Measurements from ENCODE around the gene CARS1.

The CARS1 gene

GRCh38 chr11:3052567-3052966 lies 4.7 kb downstream of the CARS1 start:
- Mint-ChIP-seq H3K9me3 (no peaks in the 10 kb centered on the region), H3K4me1 (peaks cover 47% of the 10 kb centered on the region), H3K36me3 (peaks cover 4% of the 10 kb centered on the region), H3K27ac (no peak overlapping the region), H3K27me3 (no peaks in the 10 kb centered on the region), H3K4me3 (peak overlapping the region; percentile 30)

- no peak overlapping the region for H3K27ac Mint-ChIP-seq
- H3K4me3 Mint-ChIP-seq = no peak overlapping the region
- H3K27me3 Mint-ChIP-seq = no peaks in the 10 kb centered on the region
- H3K36me3 Mint-ChIP-seq = peaks cover 4% of the 10 kb centered on the region
- H3K4me1 Mint-ChIP-seq = peaks cover 43% of the 10 kb centered on the region
- no peaks in the 10 kb centered on the region for H3K9me3 Mint-ChIP-seq
Measured at GRCh38 chr11:3052109-3052479, 5.1 kb downstream of the CARS1 start.

- no peak overlapping the region for H3K4me3 Mint-ChIP-seq
- no peaks in the 10 kb centered on the region for H3K9me3 Mint-ChIP-seq
- peaks cover 43% of the 10 kb centered on the region for H3K4me1 Mint-ChIP-seq
- no peaks in the 10 kb centered on the region for H3K27me3 Mint-ChIP-seq
- no peak overlapping the region for H3K27ac Mint-ChIP-seq
- H3K36me3 Mint-ChIP-seq = peaks cover 4% of the 10 kb centered on the region
Measured at GRCh38 chr11:3051196-3052108, 5.8 kb downstream of the CARS1 start.

GRCh38 chr11:3050386-3051195 lies 6.6 kb downstream of the CARS1 start:
- Mint-ChIP-seq H3K9me3 (no peaks in the 10 kb centered on the region), H3K27ac (no peak overlapping the region), H3K27me3 (no peaks in the 10 kb centered on the region), H3K36me3 (peaks cover 4% of the 10 kb centered on the region), H3K4me1 (peaks cover 37% of the 10 kb centered on the region), H3K4me3 (no peak overlapping the region)

- Mint-ChIP-seq H3K27me3 (no peaks in the 10 kb centered on the region), H3K36me3 (peaks cover 4% of the 10 kb centered on the region), H3K27ac (no peak overlapping the region), H3K4me3 (no peak overlapping the region), H3K4me1 (peaks cover 28% of the 10 kb centered on the region), H3K9me3 (no peaks in the 10 kb centered on the region)
Measured at GRCh38 chr11:3049430-3050243, 7.6 kb downstream of the CARS1 start.

- no peaks in the 10 kb centered on the region for H3K9me3 Mint-ChIP-seq
- no peak overlapping the region for H3K4me3 Mint-ChIP-seq
- H3K27ac Mint-ChIP-seq = no peak overlapping the region
- H3K36me3 Mint-ChIP-seq = peaks cover 4% of the 10 kb centered on the region
- H3K4me1 Mint-ChIP-seq = peaks cover 24% of the 10 kb centered on the region
- no peaks in the 10 kb centered on the region for H3K27me3 Mint-ChIP-seq
Measured at GRCh38 chr11:3047637-3048036, 9.6 kb downstream of the CARS1 start.

GRCh38 chr11:3046641-3047040 lies 10.6 kb downstream of the CARS1 start:
- Mint-ChIP-seq H3K4me1 (peaks cover 22% of the 10 kb centered on the region), H3K27me3 (no peaks in the 10 kb centered on the region), H3K27ac (no peak overlapping the region), H3K36me3 (peaks cover 3% of the 10 kb centered on the region), H3K4me3 (no peak overlapping the region), H3K9me3 (no peaks in the 10 kb centered on the region)

- peaks cover 2% of the 10 kb centered on the region for H3K36me3 Mint-ChIP-seq
- peaks cover 20% of the 10 kb centered on the region for H3K4me1 Mint-ChIP-seq
- H3K9me3 Mint-ChIP-seq = no peaks in the 10 kb centered on the region
Measured at GRCh38 chr11:3046190-3046589, 11.0 kb downstream of the CARS1 start.

GRCh38 chr11:3044915-3045314 lies 12.3 kb downstream of the CARS1 start:
- no peaks in the 10 kb centered on the region for H3K9me3 Mint-ChIP-seq
- H3K4me1 Mint-ChIP-seq = peaks cover 11% of the 10 kb centered on the region
- no peaks in the 10 kb centered on the region for H3K27me3 Mint-ChIP-seq
- no peak overlapping the region for H3K4me3 Mint-ChIP-seq
- H3K27ac Mint-ChIP-seq = no peak overlapping the region
- H3K36me3 Mint-ChIP-seq = peaks cover 6% of the 10 kb centered on the region

More at GRCh38 chr11:3046190-3046589, 11.0 kb downstream of the CARS1 start:
- Mint-ChIP-seq H3K27ac (no peak overlapping the region), H3K4me3 (no peak overlapping the region), H3K27me3 (no peaks in the 10 kb centered on the region)

- Mint-ChIP-seq H3K27ac (no peak overlapping the region), H3K27me3 (no peaks in the 10 kb centered on the region), H3K9me3 (no peaks in the 10 kb centered on the region), H3K4me1 (peaks cover 8% of the 10 kb centered on the region), H3K36me3 (peaks cover 7% of the 10 kb centered on the region), H3K4me3 (no peak overlapping the region)
Measured at GRCh38 chr11:3044004-3044403, 13.2 kb downstream of the CARS1 start.

- Mint-ChIP-seq H3K4me3 (no peak overlapping the region), H3K9me3 (no peaks in the 10 kb centered on the region), H3K27ac (no peak overlapping the region), H3K36me3 (peaks cover 7% of the 10 kb centered on the region), H3K4me1 (peaks cover 8% of the 10 kb centered on the region), H3K27me3 (no peaks in the 10 kb centered on the region)
Measured at GRCh38 chr11:3043315-3043871, 13.8 kb downstream of the CARS1 start.

- H3K36me3 Mint-ChIP-seq = peaks cover 7% of the 10 kb centered on the region
- H3K9me3 Mint-ChIP-seq = no peaks in the 10 kb centered on the region
- H3K27ac Mint-ChIP-seq = peak overlapping the region; percentile 77
- peaks cover 11% of the 10 kb centered on the region for H3K4me1 Mint-ChIP-seq
- no peaks in the 10 kb centered on the region for H3K27me3 Mint-ChIP-seq
- no peak overlapping the region for H3K4me3 Mint-ChIP-seq
Measured at GRCh38 chr11:3042496-3043314, 14.5 kb downstream of the CARS1 start.

GRCh38 chr11:3041699-3042441 lies 15.4 kb downstream of the CARS1 start:
- Mint-ChIP-seq H3K9me3 (no peaks in the 10 kb centered on the region), H3K4me3 (no peak overlapping the region), H3K4me1 (peaks cover 16% of the 10 kb centered on the region), H3K36me3 (peaks cover 11% of the 10 kb centered on the region), H3K27me3 (no peaks in the 10 kb centered on the region), H3K27ac (no peak overlapping the region)

- no peak overlapping the region for H3K27ac Mint-ChIP-seq
- no peaks in the 10 kb centered on the region for H3K27me3 Mint-ChIP-seq
- H3K4me3 Mint-ChIP-seq = no peak overlapping the region
- H3K4me1 Mint-ChIP-seq = peaks cover 23% of the 10 kb centered on the region
- H3K36me3 Mint-ChIP-seq = peaks cover 16% of the 10 kb centered on the region
- no peaks in the 10 kb centered on the region for H3K9me3 Mint-ChIP-seq
Measured at GRCh38 chr11:3040881-3041280, 16.3 kb downstream of the CARS1 start.
